Measurements from ENCODE around the gene CAND2. TPM values are rescaled to one million over a fixed set of nuclear protein-coding genes. Genes with fewer than 3 reads are reported as not detected.

CAND2 gene
- total and polyA plus RNA-seq, 4 donors = 0.38 to 1.6 (median 0.92) TPM

DNA sequence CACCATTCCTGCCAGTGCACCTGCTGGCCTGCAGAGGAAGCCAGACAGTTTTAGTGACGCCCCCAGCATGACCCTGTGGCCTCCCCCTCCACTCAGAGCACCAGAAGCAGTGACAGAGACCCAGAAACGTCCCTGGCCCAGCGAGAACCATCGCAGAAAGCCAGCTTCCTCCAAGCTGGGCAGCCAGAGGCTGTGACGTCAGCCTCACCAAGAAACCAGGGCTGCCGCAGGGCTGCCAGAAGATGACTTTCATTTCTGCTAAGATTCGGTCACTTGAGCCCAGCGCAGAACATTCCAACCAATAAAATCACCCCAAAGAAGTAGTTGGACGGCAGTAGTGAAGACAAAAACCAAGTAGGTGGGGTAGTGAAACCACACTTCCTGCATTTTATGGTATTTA lies 74.5 kb downstream of the CAND2 start:
- Histone ChIP-seq H3K36me3 (ENCODE audit: control insufficient read depth in 4 of 4, insufficient read depth in 3 of 4, low read depth in 1 of 4, low read length in 3 of 4) (no peaks in the 10 kb centered on the region), H3K4me1 (ENCODE audit: control insufficient read depth in 4 of 4, insufficient read depth in 4 of 4, low read length in 3 of 4) (peaks cover 0 to 27% (median 11%) of the 10 kb centered on the region in 4 donors), H3K27ac (ENCODE audit: low read depth in 1 of 2, low read length in 2 of 2) (no peak overlapping the region), H3K9ac (ENCODE audit: low read depth in 1 of 2, low read length in 2 of 2) (no peak overlapping the region), H3K4me3 (ENCODE audit: low read depth in 1 of 3, low read length in 3 of 3) (no peak overlapping the region), H3K27me3 (ENCODE audit: control insufficient read depth in 4 of 4, insufficient read depth in 4 of 4, low read length in 3 of 4) (peaks cover 0 to 2% (median 0%) of the 10 kb centered on the region in 4 donors), H3K9me3 (ENCODE audit: control insufficient read depth in 4 of 4, low read length in 3 of 4) (no peaks in the 10 kb centered on the region)
- no peak for TF ChIP-seq RXRA (IDR thresholded peaks at IDR 0.05)
- TF ChIP-seq, protein P1, sequence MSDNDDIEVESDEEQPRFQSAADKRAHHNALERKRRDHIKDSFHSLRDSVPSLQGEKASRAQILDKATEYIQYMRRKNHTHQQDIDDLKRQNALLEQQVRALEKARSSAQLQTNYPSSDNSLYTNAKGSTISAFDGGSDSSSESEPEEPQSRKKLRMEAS (IDR thresholded peaks at IDR 0.05) = no peak
- TF ChIP-seq GABPA (IDR thresholded peaks at IDR 0.05 in 1 of 2, conservative IDR thresholded peaks at IDR 0.05 in 1 of 2) = no peak
- no peak for TF ChIP-seq HNF4A (conservative IDR thresholded peaks at IDR 0.05)
- no peak for TF ChIP-seq SP1 (IDR thresholded peaks at IDR 0.05)
- TF ChIP-seq EGR1 (IDR thresholded peaks at IDR 0.05; ENCODE audit: low read depth in 2 of 2) = no peak
- TF ChIP-seq JUND (IDR thresholded peaks at IDR 0.05) = no peak
- TF ChIP-seq RAD21 (IDR thresholded peaks at IDR 0.05) = no peak
- TF ChIP-seq, protein P2, sequence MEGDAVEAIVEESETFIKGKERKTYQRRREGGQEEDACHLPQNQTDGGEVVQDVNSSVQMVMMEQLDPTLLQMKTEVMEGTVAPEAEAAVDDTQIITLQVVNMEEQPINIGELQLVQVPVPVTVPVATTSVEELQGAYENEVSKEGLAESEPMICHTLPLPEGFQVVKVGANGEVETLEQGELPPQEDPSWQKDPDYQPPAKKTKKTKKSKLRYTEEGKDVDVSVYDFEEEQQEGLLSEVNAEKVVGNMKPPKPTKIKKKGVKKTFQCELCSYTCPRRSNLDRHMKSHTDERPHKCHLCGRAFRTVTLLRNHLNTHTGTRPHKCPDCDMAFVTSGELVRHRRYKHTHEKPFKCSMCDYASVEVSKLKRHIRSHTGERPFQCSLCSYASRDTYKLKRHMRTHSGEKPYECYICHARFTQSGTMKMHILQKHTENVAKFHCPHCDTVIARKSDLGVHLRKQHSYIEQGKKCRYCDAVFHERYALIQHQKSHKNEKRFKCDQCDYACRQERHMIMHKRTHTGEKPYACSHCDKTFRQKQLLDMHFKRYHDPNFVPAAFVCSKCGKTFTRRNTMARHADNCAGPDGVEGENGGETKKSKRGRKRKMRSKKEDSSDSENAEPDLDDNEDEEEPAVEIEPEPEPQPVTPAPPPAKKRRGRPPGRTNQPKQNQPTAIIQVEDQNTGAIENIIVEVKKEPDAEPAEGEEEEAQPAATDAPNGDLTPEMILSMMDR (IDR thresholded peaks at IDR 0.05; ENCODE audit: low read depth, low read length, missing input control) = no peak
- TF ChIP-seq HNF4G (IDR thresholded peaks at IDR 0.05) = no peak
- TF ChIP-seq FOXA2 (IDR thresholded peaks at IDR 0.05) = no peak
- no peak for TF ChIP-seq NR2F2 (IDR thresholded peaks at IDR 0.05)
- 70% methylated on average over 9 of the region's 9 CpGs for WGBS
- DNase-seq (ENCODE audit: low spot score) = no peak

DNA sequence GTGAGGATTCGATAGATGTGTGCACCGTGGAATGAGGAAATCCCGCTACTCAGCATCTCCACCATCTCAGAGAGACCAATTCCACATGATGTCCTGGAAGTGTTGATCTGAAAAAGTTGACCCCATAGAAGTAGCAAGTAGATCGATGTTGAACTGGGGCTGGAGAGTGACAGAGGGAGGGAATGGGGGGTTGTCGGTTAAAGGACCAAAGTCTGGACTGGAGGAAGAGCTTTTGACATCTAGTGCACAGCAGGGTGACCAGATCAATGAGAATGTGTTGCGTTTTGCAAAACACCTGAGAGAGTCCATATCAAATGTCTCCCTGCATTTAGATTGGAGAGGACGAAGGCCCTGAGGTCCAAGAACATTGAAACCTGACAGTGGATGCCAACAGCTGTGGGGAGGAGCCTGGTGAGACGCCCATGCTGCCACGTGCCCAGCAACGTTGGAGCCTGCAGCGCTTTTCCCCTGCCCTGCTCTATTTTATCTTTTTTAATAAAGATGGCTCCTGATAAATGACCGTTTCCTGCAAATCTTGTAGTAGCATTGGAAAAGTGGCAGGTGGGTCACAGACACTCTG lies 75.0 kb downstream of the CAND2 start:
- no peak overlapping the region for H3K4me3 ChIP-seq (ENCODE audit: low read depth in 1 of 3, low read length in 3 of 3)
- peaks cover 0 to 2% (median 0%) of the 10 kb centered on the region in 4 donors for H3K27me3 ChIP-seq (ENCODE audit: control insufficient read depth in 4 of 4, insufficient read depth in 4 of 4, low read length in 3 of 4)
- H3K27ac ChIP-seq (ENCODE audit: low read depth in 1 of 2, low read length in 2 of 2) = no peak overlapping the region
- H3K9ac ChIP-seq (ENCODE audit: low read depth in 1 of 2, low read length in 2 of 2) = no peak overlapping the region
- no peak for DNase-seq (ENCODE audit: low spot score)
- H3K36me3 ChIP-seq (ENCODE audit: control insufficient read depth in 4 of 4, insufficient read depth in 3 of 4, low read depth in 1 of 4, low read length in 3 of 4) = no peaks in the 10 kb centered on the region
- 45% methylated on average over 12 of the region's 12 CpGs for WGBS
- H3K9me3 ChIP-seq (ENCODE audit: control insufficient read depth in 4 of 4, low read length in 3 of 4) = no peaks in the 10 kb centered on the region
- H3K4me1 ChIP-seq (ENCODE audit: control insufficient read depth in 4 of 4, insufficient read depth in 4 of 4, low read length in 3 of 4) = peaks cover 0 to 28% (median 11%) of the 10 kb centered on the region in 4 donors
- TF ChIP-seq HNF4G (IDR thresholded peaks at IDR 0.05) (peak; percentile 13), GABPA (IDR thresholded peaks at IDR 0.05 in 1 of 2, conservative IDR thresholded peaks at IDR 0.05 in 1 of 2) (no peak), FOXA2 (IDR thresholded peaks at IDR 0.05) (no peak), RXRA (IDR thresholded peaks at IDR 0.05) (peak in 1 of 2 donors; percentile 15), FOXA1 (IDR thresholded peaks at IDR 0.05) (no peak), SP1 (IDR thresholded peaks at IDR 0.05) (no peak), NR2F2 (IDR thresholded peaks at IDR 0.05) (no peak), HNF4A (conservative IDR thresholded peaks at IDR 0.05) (peak; percentile 45 to 54), JUND (IDR thresholded peaks at IDR 0.05) (no peak)
- TF ChIP-seq, protein P3, sequence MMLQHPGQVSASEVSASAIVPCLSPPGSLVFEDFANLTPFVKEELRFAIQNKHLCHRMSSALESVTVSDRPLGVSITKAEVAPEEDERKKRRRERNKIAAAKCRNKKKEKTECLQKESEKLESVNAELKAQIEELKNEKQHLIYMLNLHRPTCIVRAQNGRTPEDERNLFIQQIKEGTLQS (IDR thresholded peaks at IDR 0.05) = no peak

Measured in liver (tissue), 9 donors.